Hindlimb muscle (tissue), 1 donor: ENCODE measurements around the gene SAV1. TPM values are rescaled to one million over a fixed set of nuclear protein-coding genes. Genes with fewer than 3 reads are reported as not detected.
"Not testable (repeated sequence)": the region's sequence is repeated elsewhere in the genome, so short reads cannot be mapped to it uniquely, and the experiment has no call there.

Source experiments
- DNase-seq: peaks from one replicate; pipeline ENCODE4 v3.0.0-alpha.2; 2013
- polyA plus RNA-seq: library from polyadenylated mRNA; unstranded; fragments of 120-200 nt; gene quantifications from one replicate; pipeline ENCODE4 v1.2.1, GENCODE V29; 2013; ENCODE audit not compliant: insufficient read length

Gene SAV1
- polyA plus RNA-seq, 1 donor: 24.6 TPM

DNA sequence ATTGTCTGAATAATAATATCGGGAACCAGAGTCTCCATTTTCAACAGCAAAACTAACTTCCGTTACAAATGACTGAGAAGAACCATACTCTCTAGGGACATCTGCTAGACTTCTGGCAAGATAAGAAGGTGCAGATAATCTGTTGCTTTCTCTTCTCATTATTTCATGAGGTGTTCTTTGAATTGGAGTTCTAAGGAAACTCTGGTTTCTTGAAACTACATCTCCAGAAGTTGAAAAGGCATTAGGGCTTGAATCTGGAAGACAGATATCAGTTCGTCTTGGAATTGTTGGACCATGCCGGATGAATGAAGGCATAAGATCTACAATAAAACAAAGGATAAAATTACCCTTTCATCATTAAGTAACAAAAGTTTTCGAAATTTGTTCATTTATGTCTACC, 2.8 kb downstream of the SAV1 start:
- not testable (repeated sequence) for DNase-seq

DNA sequence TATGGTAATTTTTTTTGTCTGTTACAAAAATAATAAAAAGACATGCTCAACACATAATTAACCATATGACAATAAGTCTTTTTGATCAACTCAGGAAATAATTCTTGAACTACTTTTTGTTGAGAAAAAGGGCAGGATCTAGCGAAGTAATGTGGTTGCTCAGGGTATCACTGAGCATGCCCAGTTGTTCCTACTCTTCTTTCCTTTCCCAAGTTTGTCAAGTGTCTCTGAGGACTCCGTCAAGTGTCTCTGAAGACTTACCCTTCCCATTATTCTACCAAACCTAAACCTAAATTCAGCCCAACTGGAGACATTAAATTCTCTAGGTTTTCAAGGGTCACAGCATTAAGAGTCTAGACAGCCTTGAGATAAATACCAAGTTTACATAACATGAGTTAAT, 3.5 kb downstream of the SAV1 start:
- not testable (repeated sequence) for DNase-seq

GRCh38 chr14:50659327-50659974, 8.7 kb downstream of the SAV1 start:
- no peak for DNase-seq

DNA sequence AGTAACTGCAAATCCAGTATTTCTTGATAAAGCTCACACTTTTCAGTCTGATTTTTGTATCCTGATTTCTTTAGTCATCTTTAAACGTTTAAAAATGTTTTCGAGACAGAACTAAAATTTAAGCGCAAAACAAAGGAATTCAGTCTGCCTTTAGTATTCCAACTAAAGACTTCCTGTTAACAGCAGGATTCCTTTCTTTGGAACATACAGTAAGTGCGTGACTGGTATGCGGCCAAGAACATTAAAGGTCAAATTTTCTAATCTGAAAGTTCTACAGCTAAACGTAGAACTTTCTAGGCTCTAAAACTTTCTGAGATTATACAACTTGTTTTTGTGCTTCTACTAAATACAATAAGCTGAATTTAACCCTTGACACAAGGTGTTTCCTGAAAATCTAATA, 9.9 kb downstream of the SAV1 start:
- peak; percentile 56 for DNase-seq

- DNase-seq: no peak
Observed at GRCh38 chr14:50657753-50658152, 10.4 kb downstream of the SAV1 start.

- no peak for DNase-seq
Observed at GRCh38 chr14:50656776-50657175, 11.3 kb downstream of the SAV1 start.

- no peak for DNase-seq
Observed at GRCh38 chr14:50649691-50650090, 18.4 kb downstream of the SAV1 start.

GRCh38 chr14:50647753-50648152, 20.4 kb downstream of the SAV1 start:
- DNase-seq: no peak

GRCh38 chr14:50647282-50647681, 20.8 kb downstream of the SAV1 start:
- DNase-seq: no peak

GRCh38 chr14:50635141-50635540, 33.0 kb downstream of the SAV1 start:
- DNase-seq: no peak

GRCh38 chr14:50633954-50634353, 34.2 kb downstream of the SAV1 start:
- no peak for DNase-seq

DNA sequence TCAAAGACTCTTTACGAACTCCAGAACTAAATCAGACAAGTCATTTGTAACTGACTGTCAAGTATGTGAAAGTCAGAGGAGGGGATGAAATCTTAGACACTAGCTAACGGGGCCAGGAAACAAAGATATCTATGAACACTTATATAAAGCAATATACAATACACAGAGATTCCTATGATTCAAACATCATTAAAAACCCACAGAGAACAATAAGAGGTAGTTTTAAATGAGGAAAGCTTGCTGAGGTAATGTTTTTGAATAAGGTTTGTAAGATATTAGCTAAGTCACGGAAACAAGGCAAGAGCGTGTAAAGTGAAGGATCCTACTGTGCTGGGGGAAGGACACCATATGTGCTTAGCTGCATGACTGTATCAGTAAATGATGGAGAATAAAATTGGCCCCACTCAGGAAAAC, 36.7 kb downstream of the SAV1 start:
- no peak for DNase-seq

- DNase-seq: not testable (repeated sequence)
Observed at GRCh38 chr14:50624947-50625346, 43.2 kb downstream of the SAV1 start.

DNA sequence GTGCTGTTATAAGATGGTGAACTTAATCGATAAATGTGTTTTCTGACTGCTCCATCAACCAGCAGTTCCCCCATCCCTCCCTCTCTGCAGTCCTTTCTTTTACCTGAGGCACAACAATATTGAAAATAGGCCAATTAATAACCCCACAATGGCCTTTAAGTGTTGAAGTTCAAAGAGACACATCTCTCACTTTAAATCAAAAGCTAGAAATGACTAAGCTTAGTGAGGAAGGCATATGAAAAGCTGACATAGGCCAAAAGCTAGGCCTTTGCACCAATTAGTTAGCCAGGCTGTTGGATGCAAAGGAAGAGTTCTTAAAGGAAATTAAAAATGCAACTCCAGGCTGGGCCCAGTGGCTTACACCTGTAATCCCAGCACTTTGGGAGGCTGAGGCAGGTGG, 43.7 kb downstream of the SAV1 start:
- no peak for DNase-seq

DNA sequence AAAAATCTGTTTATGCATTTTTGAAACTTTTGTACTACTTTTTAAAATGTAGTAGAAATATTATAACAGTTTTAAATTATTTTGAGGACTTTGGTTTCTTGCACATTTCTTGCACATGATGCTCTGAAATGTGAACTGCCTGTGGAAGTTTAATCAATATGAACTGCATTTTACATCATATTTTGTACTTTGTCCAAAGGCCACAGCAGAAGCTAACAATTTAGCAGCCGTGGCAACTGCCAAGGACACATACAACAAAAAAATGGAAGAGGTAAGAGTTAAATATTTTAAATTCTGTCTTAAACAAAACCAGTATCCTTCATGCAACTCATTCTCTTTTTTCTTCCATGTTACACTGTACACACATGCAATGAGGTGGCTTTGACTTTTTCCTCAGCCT, 45.1 kb downstream of the SAV1 start:
- no peak for DNase-seq

DNA sequence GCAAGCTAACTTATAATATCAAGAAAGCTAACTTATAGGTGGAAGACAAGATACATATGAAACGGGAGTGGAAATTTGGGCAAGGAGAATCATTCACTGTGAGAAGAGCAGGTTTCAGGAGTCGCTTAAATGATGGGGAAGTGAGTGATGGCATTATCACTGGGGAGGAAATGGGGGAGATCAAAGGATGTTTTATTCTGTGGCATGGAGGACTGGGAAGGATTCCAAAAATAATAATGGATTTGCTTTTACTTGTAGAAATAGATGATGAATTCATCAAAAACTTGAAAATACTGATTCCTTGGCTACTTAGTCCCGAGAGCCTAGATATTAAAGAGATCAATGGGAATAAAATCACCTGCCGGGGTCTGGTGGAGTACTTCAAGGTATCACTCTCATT, 47.8 kb downstream of the SAV1 start:
- no peak for DNase-seq

DNA sequence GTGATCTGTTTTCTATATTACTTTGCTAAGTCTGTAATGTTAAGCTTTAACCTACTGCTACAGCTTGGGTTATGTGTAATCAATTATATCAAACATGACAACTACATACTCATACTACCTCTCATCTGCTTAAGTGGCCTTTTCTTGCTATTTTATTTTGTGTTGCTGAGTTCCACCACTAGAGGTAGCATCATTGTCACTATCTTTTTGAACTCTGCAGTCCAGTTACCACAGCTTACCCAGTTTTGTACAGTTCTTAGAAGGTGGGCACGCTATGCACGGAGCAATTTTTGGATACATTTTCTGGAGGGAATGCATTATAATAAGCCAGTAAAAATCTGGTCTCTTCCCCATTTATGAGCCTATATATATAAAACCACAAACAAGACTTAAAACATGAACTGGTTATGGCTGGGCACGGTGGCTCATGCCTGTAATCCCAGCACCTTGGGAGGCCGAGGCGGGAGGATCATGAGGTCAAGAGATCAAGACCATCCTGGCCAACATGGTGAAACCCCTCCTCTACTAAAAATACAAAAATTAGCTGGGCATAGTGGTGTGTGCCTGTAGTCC, 48.5 kb downstream of the SAV1 start:
- DNase-seq: no peak

GRCh38 chr14:50616275-50616674, 51.8 kb downstream of the SAV1 start:
- no peak for DNase-seq

GRCh38 chr14:50615552-50615951, 52.6 kb downstream of the SAV1 start:
- no peak for DNase-seq

GRCh38 chr14:50615056-50615455, 53.0 kb downstream of the SAV1 start:
- DNase-seq: no peak

GRCh38 chr14:50612806-50613205, 55.3 kb downstream of the SAV1 start:
- no peak for DNase-seq

- DNase-seq: no peak
Observed at GRCh38 chr14:50610465-50610864, 57.6 kb downstream of the SAV1 start.

GRCh38 chr14:50608302-50608851, 59.7 kb downstream of the SAV1 start:
- peak; percentile 51 for DNase-seq

DNA sequence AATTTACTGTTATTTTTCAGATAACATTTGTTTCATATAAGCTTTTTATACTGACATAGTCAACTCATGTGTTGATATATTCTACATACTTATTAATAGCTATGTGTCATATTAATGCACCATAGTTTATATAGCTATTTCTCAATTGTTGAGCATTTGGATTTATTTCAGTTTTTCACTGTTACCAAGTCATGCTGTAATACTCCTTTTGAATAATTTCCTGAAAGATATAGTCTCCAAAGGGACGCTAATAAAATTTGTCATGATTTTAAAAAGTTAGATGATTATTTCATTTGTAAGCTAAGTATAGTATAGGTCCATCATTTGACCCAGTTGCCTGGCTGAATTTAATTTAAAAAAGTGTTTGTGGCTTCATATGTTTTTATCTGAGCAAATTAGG, 60.3 kb downstream of the SAV1 start:
- no peak for DNase-seq

DNA sequence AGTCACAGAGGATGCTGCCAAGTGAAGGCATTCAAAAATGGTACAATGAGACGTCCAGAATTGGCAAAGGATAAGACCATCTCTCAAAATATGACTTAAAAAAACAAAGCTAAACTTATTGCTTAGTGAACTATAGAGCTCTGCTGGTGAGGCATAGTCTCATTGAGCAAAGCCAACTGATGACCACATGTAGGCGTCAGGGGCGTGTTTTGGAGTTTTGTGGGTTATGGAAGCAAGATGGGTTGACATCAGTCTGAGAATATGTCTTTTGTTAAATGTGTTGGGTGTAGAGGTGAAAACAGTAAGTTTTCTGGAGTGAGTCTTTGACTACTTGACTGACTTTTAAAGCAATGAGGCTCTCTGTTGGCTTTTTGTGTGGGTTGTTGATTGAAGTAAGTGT, 60.9 kb downstream of the SAV1 start:
- DNase-seq: no peak
